HCT116 (cell line): Measurements from ENCODE around the gene FOXR1. TPM values are rescaled to one million over a fixed set of nuclear protein-coding genes. Genes with fewer than 3 reads are reported as not detected.
A peak's percentile ranks its signal among the peaks of the same experiment; 100 is the strongest.

Source experiments
- ATAC-seq: fragments of 200-7000 bp; cut with Tn5 transposase; 2 replicates; pipeline ENCODE4 v1.9.1; 2020; ENCODE audit warnings: mild to moderate bottlenecking, moderate library complexity
- BruUV-seq: library from RNA; stranded (reverse); fragments of 400-500 nt; replicated peaks from 2 replicates; lab custom pipeline; 2021; lab: Mats Ljungman, UMichigan
- CTCF ChIA-PET: fragments of 300-600 bp; sonication (Branson Sonifier 250); formaldehyde crosslinking; loops from one replicate; lab custom pipeline; 2021; ENCODE audit warnings: antibody characterized with exemption; lab: Charles Lee
- POLR2A ChIA-PET: fragments of 300-600, 350-600 bp; sonication (Branson Sonifier 250); formaldehyde crosslinking; loops from one replicate; lab custom pipeline; 2021; ENCODE audit warnings: antibody characterized with exemption; lab: Charles Lee
- RAD21 ChIA-PET, 2 experiments: fragments of 300-600 bp; sonication (Branson Sonifier 250); formaldehyde crosslinking; loops; one replicate each; lab custom pipeline; 2023; ENCODE audit warnings: low total read pairs in 2 of 2; ENCODE audit not compliant: uncharacterized antibody in 2 of 2, unreplicated experiment in 2 of 2, low non-redundant PET in 1 of 2; lab: Charles Lee
- DNase-seq: peaks from one replicate; pipeline ENCODE4 v3.0.0-alpha.2; 2010; ENCODE audit warnings: low read depth, low spot score
- H2AFZ ChIP-seq: fragments of 200-600 bp; shearing (Covaris generic), sonication (generic); 2 replicates; pipeline ENCODE4 v1.6.1; 2017; ENCODE audit warnings: low read depth, mixed run types, mixed read lengths, antibody characterized with exemption, low read length; ENCODE audit not compliant: poor library complexity, severe bottlenecking
- H3K27ac ChIP-seq: 2 replicates; pipeline ENCODE4 v1.5.1; 2012; ENCODE audit warnings: low read depth, low read length
- H3K27me3 ChIP-seq: fragments of 200-600 bp; sonication (generic); 2 replicates; pipeline ENCODE4 v1.6.1; 2016; ENCODE audit warnings: mixed run types, low read length, mixed read lengths; ENCODE audit not compliant: insufficient read depth
- H3K36me3 ChIP-seq, 2 experiments: fragments of 200-500 bp in 1 of 2; fragments of 200-600 bp in 1 of 2; sonication (Bioruptor generic) in 1 of 2; sonication (generic) in 1 of 2; 2 replicates each; pipeline versions ENCODE4 v1.5.1 to v1.6.1; 2014 to 2016; ENCODE audit warnings: low read length in 2 of 2, inconsistent platforms in 1 of 2, mixed read lengths in 1 of 2, mixed run types in 1 of 2; ENCODE audit not compliant: insufficient read depth in 2 of 2, control insufficient read depth in 1 of 2
- H3K4me1 ChIP-seq, 2 experiments: fragments of 200-600 bp in 1 of 2; sonication (generic) in 1 of 2; 2 replicates each; pipeline versions ENCODE4 v1.5.1 to v1.6.1; 2012 to 2017; ENCODE audit warnings: low read length in 2 of 2, inconsistent platforms in 1 of 2, mild to moderate bottlenecking in 1 of 2, mixed read lengths in 1 of 2, mixed run types in 1 of 2, moderate library complexity in 1 of 2; ENCODE audit not compliant: insufficient read depth in 2 of 2, control insufficient read depth in 1 of 2
- H3K4me2 ChIP-seq: fragments of 200-600 bp; sonication (generic); 2 replicates; pipeline ENCODE4 v1.6.1; 2017; ENCODE audit warnings: mixed run types, low read length, mixed read lengths
- H3K4me3 ChIP-seq, 2 experiments: fragments of 200-600 bp in 1 of 2; sonication (generic) in 1 of 2; replicated peaks in 1 of 2; 2 replicates each; pipeline ENCODE4 v1.5.1; 2011 to 2016; ENCODE audit warnings: low read length in 2 of 2, control low read depth in 1 of 2, low read depth in 1 of 2, mild to moderate bottlenecking in 1 of 2, mixed read lengths in 1 of 2, mixed run types in 1 of 2
- H3K79me2 ChIP-seq: fragments of 200-600 bp; sonication (generic); 2 replicates; pipeline ENCODE4 v1.6.1; 2017; ENCODE audit warnings: mild to moderate bottlenecking, mixed run types, low read length, moderate library complexity, mixed read lengths; ENCODE audit not compliant: insufficient read depth
- H3K9ac ChIP-seq: fragments of 200-600 bp; sonication (generic); 2 replicates; pipeline ENCODE4 v1.6.1; 2016; ENCODE audit warnings: low read length, mixed read lengths
- H3K9me2 ChIP-seq: fragments of 200-600 bp; sonication (generic), shearing (Covaris generic); 2 replicates; pipeline ENCODE4 v1.6.1; 2017; ENCODE audit warnings: mixed run types, mild to moderate bottlenecking, moderate library complexity; ENCODE audit not compliant: insufficient read depth
- H3K9me3 ChIP-seq, 2 experiments: fragments of 200-500 bp in 1 of 2; fragments of 200-600 bp in 1 of 2; sonication (Bioruptor generic) in 1 of 2; sonication (generic) in 1 of 2; 2 replicates each; pipeline ENCODE4 v1.6.1; 2014 to 2017; ENCODE audit warnings: low read length in 2 of 2, mixed read lengths in 2 of 2, inconsistent platforms in 1 of 2, low read depth in 1 of 2, mild to moderate bottlenecking in 1 of 2, mixed run types in 1 of 2, moderate library complexity in 1 of 2; ENCODE audit not compliant: control insufficient read depth in 1 of 2, insufficient read depth in 1 of 2
- H4K20me1 ChIP-seq: fragments of 200-600 bp; sonication (generic), shearing (Covaris generic); 2 replicates; pipeline ENCODE4 v1.6.1; 2017; ENCODE audit warnings: mixed run types, mild to moderate bottlenecking, moderate library complexity; ENCODE audit not compliant: insufficient read depth
- ATF3 ChIP-seq: IDR thresholded peaks from 2 replicates; pipeline ENCODE4 v1.6.1; 2012
- CBX3 ChIP-seq: IDR thresholded peaks from 2 replicates; pipeline ENCODE4 v1.6.1; 2012; ENCODE audit warnings: low read depth
- CEBPB ChIP-seq: IDR thresholded peaks from 2 replicates; pipeline ENCODE4 v1.6.1; 2012; ENCODE audit warnings: low read depth
- CTCF ChIP-seq, 3 experiments: fragments of 200-600 bp in 1 of 3; sonication (generic) in 1 of 3; IDR thresholded peaks in 2 of 3; conservative IDR thresholded peaks in 1 of 3; 2 replicates each; pipeline ENCODE4 v1.5.1; 2012 to 2017; ENCODE audit warnings: low read depth in 2 of 3, low read length in 2 of 3, antibody characterized with exemption in 1 of 3, borderline replicate concordance in 1 of 3, control low read depth in 1 of 3, mild to moderate bottlenecking in 1 of 3, mixed read lengths in 1 of 3, mixed run types in 1 of 3, moderate library complexity in 1 of 3; ENCODE audit not compliant: insufficient read depth in 1 of 3
- EGR1 ChIP-seq: IDR thresholded peaks from 2 replicates; pipeline ENCODE4 v1.6.1; 2012; ENCODE audit warnings: low read depth
- EZH2 ChIP-seq: fragments of 200-600 bp; sonication (generic); IDR thresholded peaks from 2 replicates; pipeline ENCODE4 v1.6.1; 2017; ENCODE audit warnings: antibody characterized with exemption, mixed run types
- MAX ChIP-seq: IDR thresholded peaks from 2 replicates; pipeline ENCODE4 v1.6.1; 2012
- POLR2A ChIP-seq: IDR thresholded peaks from 2 replicates; pipeline ENCODE4 v1.7.0; 2011; ENCODE audit warnings: borderline replicate concordance; ENCODE audit not compliant: insufficient read depth, insufficient read length; ENCODE audit errors: extremely low read depth
- POLR2AphosphoS5 ChIP-seq: IDR thresholded peaks from 2 replicates; pipeline ENCODE4 v1.6.1; 2011; ENCODE audit warnings: mild to moderate bottlenecking, low read depth, low read length, moderate library complexity
- RAD21 ChIP-seq: IDR thresholded peaks from 2 replicates; pipeline ENCODE4 v1.6.1; 2012; ENCODE audit warnings: low read depth, mild to moderate bottlenecking
- REST ChIP-seq: IDR thresholded peaks from 2 replicates; pipeline ENCODE4 v1.6.1; 2012; ENCODE audit warnings: low read depth
- SIN3A ChIP-seq: IDR thresholded peaks from 2 replicates; pipeline ENCODE4 v1.6.1; 2012; ENCODE audit warnings: low read depth
- SP1 ChIP-seq: IDR thresholded peaks from 2 replicates; pipeline ENCODE4 v1.6.1; 2012; ENCODE audit warnings: low read depth
- SRF ChIP-seq: IDR thresholded peaks from 2 replicates; pipeline ENCODE4 v1.6.1; 2012; ENCODE audit warnings: low read depth
- YY1 ChIP-seq: IDR thresholded peaks from 2 replicates; pipeline ENCODE4 v1.6.1; 2011; ENCODE audit warnings: low read length, low read depth, moderate library complexity, mild to moderate bottlenecking; ENCODE audit not compliant: insufficient replicate concordance; ENCODE audit errors: extremely low read depth
- ZNF274 ChIP-seq: fragments of 200-500 bp; sonication (Bioruptor generic); IDR thresholded peaks from 2 replicates; pipeline ENCODE4 v1.6.1; 2014; ENCODE audit warnings: mild to moderate bottlenecking, low read depth, low read length, inconsistent platforms
- intact Hi-C: fragments of 100-400 bp; cut with micrococcal nuclease; formaldehyde crosslinking; loops from 2 replicates; pipeline ENCODE4 v1.10.0; 2022
- total RNA-seq: library from RNA; stranded (reverse); gene quantifications from one replicate; pipeline ENCODE4 v1.2.1, GENCODE V29; 2021; ENCODE audit not compliant: unreplicated experiment

The FOXR1 gene
- total RNA-seq, 1 experiment from 2014 or later, result not detected

GRCh38 chr11:118928101-118928869 lies 43.3 kb upstream of the FOXR1 start:
- peak overlapping the region; percentile 73 to 75 for H3K4me3 ChIP-seq
- ChIA-PET POLR2A (interaction anchor here (1.1 to 1.7 kb wide), 4 partner anchors 11 to 136 kb away, joined by 3 to 6 read pairs (median 4); no protein-coding TSS in a partner anchor), CTCF (interaction anchor here (0.6 to 6.6 kb wide), 7 partner anchors 10 to 238 kb away, joined by 3 to 150 read pairs (median 6); no protein-coding TSS in a partner anchor), RAD21 (interaction anchor here (0.6 to 1.3 kb wide), 7 partner anchors 11 to 238 kb away, joined by 3 to 13 read pairs (median 4); no protein-coding TSS in a partner anchor)
- intact Hi-C loops, result loop anchor here (1.0 to 2.0 kb wide), 3 partner anchors 16 to 137 kb away; partner anchors contain the start of gene DDX6
- DNase-seq (peak; percentile 96), ATAC-seq (peak; percentile 68)
- BruUV-seq, result no TSS peak
- no peaks in the 10 kb centered on the region for H3K9me3 ChIP-seq
- TF ChIP-seq EZH2 (no peak), ATF3 (no peak), SIN3A (no peak), YY1 (peak; percentile 65), POLR2A (no peak), EGR1 (no peak), RAD21 (no peak), CBX3 (no peak), SRF (no peak), REST (no peak), SP1 (no peak), CEBPB (no peak), POLR2AphosphoS5 (peak; percentile 13; the same call in 1 of the 2 replicates), CTCF (IDR thresholded peaks at IDR 0.05 in 2 of 3, conservative IDR thresholded peaks at IDR 0.05 in 1 of 3; ENCODE audit: borderline replicate concordance in 1 of 3, insufficient read depth in 1 of 3, low read depth in 2 of 3, low read length in 2 of 3) (peak in 2 of 3 experiments; percentile 92 to 95; a peak in 4 of 6 replicates), MAX (no peak), ZNF274 (no peak)
- peak overlapping the region; percentile 95 for H3K9ac ChIP-seq
- H3K36me3 ChIP-seq, result no peaks in the 10 kb centered on the region; a peak in 1 of 4 replicates
- no peaks in the 10 kb centered on the region for H3K9me2 ChIP-seq
- peaks cover 22% of the 10 kb centered on the region for H3K79me2 ChIP-seq
- H3K4me2 ChIP-seq, result peak overlapping the region; percentile 100
- peaks cover 42 to 82% of the 10 kb centered on the region in 2 experiments for H3K4me1 ChIP-seq
- no peaks in the 10 kb centered on the region for H4K20me1 ChIP-seq
- H3K27me3 ChIP-seq, result no peaks in the 10 kb centered on the region
- H2AFZ ChIP-seq, result no peak overlapping the region
- peak overlapping the region; percentile 100 for H3K27ac ChIP-seq
